ENCODE measurements around the gene IGFL2.

- TF ChIP-seq POLR2A (IDR thresholded peaks at IDR 0.05) (no peak), CTCF (IDR thresholded peaks at IDR 0.05) (no peak)
Measured at GRCh38 chr19:46195104-46195503, 47.1 kb downstream of the IGFL2 start.
